Measurements from ENCODE around the gene MPHOSPH9.

MPHOSPH9 gene, protein sequence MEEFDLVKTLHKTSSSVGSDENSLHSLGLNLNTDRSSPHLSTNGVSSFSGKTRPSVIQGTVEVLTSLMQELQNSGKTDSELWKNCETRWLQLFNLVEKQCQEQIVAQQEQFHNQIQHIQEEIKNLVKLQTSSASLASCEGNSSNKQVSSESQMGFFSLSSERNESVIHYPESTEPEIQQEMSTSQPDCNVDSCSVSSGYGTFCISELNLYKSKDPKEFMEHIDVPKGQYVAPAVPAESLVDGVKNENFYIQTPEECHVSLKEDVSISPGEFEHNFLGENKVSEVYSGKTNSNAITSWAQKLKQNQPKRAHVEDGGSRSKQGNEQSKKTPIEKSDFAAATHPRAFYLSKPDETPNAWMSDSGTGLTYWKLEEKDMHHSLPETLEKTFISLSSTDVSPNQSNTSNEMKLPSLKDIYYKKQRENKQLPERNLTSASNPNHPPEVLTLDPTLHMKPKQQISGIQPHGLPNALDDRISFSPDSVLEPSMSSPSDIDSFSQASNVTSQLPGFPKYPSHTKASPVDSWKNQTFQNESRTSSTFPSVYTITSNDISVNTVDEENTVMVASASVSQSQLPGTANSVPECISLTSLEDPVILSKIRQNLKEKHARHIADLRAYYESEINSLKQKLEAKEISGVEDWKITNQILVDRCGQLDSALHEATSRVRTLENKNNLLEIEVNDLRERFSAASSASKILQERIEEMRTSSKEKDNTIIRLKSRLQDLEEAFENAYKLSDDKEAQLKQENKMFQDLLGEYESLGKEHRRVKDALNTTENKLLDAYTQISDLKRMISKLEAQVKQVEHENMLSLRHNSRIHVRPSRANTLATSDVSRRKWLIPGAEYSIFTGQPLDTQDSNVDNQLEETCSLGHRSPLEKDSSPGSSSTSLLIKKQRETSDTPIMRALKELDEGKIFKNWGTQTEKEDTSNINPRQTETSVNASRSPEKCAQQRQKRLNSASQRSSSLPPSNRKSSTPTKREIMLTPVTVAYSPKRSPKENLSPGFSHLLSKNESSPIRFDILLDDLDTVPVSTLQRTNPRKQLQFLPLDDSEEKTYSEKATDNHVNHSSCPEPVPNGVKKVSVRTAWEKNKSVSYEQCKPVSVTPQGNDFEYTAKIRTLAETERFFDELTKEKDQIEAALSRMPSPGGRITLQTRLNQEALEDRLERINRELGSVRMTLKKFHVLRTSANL

DNA sequence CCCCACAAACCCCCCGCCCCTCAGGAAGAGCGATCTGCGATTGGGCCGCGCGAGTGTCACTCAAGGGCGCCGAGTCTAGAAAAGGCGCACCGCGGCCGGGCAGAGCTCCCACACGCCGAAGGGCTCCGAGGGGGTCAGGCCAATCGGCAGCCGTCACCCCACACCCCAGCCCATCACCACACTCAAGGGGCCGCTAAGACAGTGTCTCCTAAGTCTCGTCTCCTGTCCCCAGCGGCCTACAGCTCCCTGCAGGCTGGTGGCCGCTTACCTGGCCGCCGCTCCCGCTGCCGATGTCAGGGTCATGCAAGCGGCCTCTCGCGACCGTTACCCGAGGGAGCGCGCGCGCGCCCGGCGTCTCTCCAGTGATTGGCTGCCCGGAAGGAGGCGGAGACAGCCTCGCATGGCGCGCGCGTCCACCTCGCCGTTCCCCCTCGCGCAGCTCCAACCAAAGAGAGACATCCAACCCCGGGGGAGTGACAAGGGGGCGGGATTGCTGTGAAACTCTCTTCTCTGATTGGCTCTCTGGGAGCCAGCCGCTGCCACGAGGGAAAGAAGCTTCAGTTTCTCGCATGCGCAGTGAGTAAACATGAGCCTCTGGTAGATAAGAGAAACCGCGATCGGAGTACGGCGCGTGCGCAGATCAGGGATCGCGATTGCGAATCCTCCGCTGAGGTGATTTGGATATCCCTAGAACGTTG lies at the start of gene MPHOSPH9, which contains the start of gene MTRFR:
Gene MPHOSPH9 (minus strand): TSS at position 335 of the 698 bp plus-strand sequence. CDS start 2,777 bp downstream, outside the sequence.
Gene MTRFR (plus strand): TSS at position 630 of the 698 bp plus-strand sequence. CDS start 20,239 bp downstream, outside the sequence.
- peak; percentile 97 for DNase-seq

DNA sequence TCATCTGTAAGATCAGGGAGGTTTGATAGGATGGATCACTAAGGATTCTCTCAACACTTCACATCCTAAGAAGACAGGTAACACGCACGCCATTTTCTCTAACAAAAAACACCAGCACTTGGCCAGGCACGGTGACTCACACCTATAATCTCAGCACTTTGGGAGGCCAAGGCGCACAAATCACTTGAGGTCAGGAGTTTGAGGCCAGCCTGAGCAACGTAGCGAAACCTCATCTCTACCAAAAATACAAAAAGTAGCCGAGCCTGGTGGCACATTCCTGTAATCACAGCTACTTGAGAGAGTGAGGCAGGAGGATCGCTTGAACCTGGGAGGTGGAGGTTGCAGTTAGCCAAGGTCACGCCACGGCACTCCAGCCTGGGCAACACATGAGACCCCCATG lies 49.2 kb upstream of the MPHOSPH9 start:
- no peak for DNase-seq

GRCh38 chr12:123280971-123281370 lies 48.0 kb upstream of the MPHOSPH9 start:
- no peak for DNase-seq

DNA sequence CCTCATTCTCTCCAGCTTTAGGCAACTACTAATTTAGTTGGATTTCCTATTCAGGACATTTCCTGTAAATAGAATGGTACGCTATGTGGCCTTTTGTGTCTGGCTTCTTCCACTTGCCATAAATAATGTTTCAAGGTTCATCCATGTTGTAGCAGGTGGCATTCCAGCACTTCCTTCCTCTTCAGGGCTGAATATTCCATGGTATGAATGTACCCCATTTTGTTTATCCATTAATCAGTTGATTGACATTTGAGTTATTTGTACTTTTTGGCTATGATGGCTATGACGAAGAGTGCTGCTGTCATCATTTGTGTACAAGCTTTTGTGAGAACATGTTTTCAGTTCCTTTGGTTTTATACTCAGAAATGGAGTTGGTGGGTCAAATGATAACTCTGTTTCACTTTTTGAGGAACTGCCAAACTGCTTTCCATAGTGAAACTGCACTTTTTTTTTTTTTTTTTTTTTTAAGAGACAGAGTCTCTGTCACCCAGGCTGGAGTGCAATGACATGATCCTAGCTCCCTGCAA lies 45.2 kb upstream of the MPHOSPH9 start:
- no peak for DNase-seq

DNA sequence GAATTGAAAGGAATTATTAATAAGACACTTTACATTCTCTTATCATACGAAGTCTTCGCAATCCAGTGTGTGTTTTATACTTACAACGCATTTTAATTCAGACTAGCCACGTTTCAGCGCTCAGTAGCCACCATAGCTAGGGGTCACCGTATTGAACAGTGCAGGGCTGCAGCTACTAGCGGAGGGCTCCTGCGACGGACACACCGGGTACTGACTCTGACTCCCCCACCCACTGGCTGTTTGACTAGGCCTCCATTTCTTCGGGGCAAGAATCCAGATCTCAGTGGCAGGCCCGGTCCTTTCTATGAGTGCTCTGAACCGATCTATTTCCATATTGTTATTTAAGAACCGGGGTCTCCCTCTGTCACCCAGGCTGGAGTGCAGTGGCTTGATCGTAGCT lies 40.2 kb upstream of the MPHOSPH9 start:
- no peak for DNase-seq

- DNase-seq: peak; percentile 82
These were observed 38.2 kb upstream of the MPHOSPH9 start for GRCh38 chr12:123271001-123271668.

GRCh38 chr12:123270214-123271000 lies 37.5 kb upstream of the MPHOSPH9 start:
- no peak for DNase-seq

GRCh38 chr12:123269896-123270213 lies 36.9 kb upstream of the MPHOSPH9 start:
- no peak for DNase-seq

- peak; percentile 30 for DNase-seq
These were observed 36.5 kb upstream of the MPHOSPH9 start for GRCh38 chr12:123269395-123269892.

GRCh38 chr12:123268850-123269249 lies 35.9 kb upstream of the MPHOSPH9 start:
- DNase-seq: no peak

- no peak for DNase-seq
These were observed 35.3 kb upstream of the MPHOSPH9 start for GRCh38 chr12:123267991-123268843.

- no peak for DNase-seq
These were observed 34.5 kb upstream of the MPHOSPH9 start for GRCh38 chr12:123267335-123267920.

GRCh38 chr12:123266679-123267277 lies 33.8 kb upstream of the MPHOSPH9 start:
- no peak for DNase-seq

GRCh38 chr12:123265851-123266678 lies 33.1 kb upstream of the MPHOSPH9 start:
- DNase-seq: no peak

DNA sequence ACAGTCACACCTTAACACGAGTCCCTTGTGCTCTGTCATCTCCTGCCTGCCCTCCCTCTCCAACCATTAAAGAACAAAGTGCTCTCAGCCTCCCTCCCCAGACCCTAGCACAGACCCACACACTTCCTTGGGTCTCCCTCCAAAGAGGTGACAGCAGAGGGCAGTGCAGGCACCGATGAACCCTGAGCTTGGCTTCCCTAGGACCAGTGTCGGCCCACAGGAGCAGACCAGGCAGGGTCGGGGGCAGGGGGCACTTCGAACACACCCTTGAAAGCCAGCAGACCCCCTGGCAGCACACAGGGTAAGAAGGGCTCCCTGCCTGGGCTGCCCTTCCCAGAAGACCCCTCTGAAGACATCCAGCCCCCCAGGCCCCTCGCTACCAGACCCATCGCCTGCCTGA lies 31.7 kb upstream of the MPHOSPH9 start:
- no peak for DNase-seq

- no peak for DNase-seq
These were observed 30.4 kb upstream of the MPHOSPH9 start for GRCh38 chr12:123263196-123263817.

DNA sequence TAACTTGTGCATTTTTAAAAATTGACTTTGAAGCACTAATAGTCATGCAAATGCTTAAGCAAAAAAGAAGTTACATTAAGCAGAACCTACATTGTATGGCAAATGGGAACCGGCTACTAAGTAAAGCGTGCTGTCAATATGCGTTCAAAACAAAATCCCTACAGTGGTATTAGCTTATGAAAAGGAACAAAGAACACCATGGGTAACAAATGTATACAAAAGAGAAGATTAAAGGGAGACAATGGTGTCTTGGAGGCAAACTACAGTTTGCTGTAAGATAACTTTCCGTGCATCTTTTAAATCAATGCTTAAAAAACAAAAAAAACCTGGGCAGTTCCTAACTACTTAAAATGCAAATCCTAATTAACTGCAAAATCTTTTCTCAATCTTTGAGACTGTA lies 28.3 kb upstream of the MPHOSPH9 start:
- DNase-seq: no peak

All from stimulated activated CD4-positive, alpha-beta T cell treated with anti-CD3 and anti-CD28 coated beads, Interleukin-4, amount 100 ng/mL, for 1 hour (primary cell).